HK-2 (cell line): ENCODE data around the gene LONP1.

ENCODE experiments used
- DNase-seq: peaks from one replicate; pipeline ENCODE4 v3.0.0-alpha.2; 2018; ENCODE audit not compliant: unreplicated experiment

The LONP1 gene

DNA sequence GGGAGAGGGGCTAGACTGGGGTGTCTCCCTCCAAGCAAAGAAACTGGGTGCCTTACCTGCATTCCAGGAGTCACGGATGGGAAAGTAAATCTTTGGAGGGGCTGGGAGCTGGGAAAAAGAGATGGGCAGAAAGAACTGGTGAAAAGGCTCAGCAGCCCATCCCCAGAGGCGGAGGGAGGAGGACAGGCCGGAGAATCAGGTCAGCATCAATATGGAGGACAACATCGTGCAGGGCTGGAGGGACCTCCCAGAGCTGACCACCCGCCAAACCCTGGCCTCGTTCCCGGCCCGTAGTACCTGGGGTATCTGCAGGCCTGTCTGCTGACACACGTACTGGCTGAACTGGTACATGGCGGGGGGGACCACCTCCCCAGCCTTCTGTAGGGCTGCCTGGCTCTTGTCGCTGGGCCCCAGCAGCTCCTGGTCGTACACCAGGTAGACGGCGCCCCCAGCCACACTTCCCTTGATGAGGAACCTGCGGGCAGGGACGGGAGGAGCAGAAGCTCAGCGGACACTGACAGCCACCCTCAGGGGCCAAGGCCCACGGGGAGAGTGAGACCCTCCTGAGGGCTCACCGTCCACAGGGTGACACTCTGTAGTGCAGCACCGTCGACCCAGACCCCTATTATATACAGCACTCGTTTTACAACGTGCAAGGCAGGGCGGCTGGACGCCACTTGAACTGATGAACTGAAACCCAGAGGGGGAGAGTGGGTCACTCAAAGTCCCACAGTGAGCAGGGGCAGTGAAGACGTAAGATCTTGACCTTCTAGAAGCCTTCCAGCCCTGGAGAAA is 40.5 kb downstream of the LONP1 start:
- no peak for DNase-seq

DNA sequence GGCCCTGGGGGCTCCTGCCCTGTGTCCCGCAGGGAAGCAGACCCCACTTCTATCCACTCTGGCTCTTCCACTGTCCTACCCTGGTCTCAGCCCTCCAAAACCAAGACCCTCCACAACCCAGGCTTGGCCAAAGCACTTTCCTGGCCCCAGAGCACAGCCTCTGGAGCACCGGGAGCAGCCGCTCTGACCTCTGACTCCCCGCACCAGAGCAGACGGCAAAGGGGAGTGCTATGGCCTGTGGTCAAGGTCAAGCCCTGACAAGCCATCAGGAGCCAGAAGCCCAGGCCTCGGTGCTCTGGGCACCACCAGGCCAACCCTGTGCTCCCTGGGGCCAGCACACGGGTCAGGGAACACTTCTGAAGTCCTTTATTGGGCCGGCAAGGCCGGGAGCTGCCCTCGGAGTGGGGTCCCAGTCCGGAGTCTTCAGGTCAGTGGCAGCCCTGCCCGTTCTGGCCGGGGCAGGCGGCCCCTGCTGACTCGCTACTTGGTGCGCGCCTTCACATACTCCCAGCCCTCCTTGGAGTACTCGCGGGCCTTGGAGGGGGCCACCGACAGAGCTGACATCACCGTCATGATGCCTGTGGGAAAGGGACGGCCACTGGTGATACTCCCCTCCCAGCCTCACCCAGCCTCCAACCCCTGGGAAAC is 41.8 kb downstream of the LONP1 start:
- no peak for DNase-seq

DNA sequence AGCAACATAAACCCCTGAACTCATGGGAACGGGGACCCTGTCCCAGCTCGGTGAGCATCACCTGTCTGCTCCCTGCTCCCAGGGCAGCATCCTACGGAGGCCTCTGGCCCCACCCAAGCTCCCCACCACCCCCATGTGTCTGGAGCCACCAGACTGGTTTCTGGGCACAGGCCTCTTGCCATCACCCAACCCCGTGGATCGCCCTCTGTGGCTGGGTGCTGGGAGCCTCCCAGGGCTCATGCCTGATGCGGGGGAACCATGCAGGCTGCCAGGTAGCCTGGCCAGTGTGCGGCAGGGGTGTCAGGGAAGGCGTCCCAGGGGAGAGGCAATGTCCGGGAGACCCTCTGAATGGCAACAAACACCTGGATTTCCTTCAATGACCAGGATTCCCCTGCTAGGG is 42.4 kb downstream of the LONP1 start:
- DNase-seq = no peak

DNA sequence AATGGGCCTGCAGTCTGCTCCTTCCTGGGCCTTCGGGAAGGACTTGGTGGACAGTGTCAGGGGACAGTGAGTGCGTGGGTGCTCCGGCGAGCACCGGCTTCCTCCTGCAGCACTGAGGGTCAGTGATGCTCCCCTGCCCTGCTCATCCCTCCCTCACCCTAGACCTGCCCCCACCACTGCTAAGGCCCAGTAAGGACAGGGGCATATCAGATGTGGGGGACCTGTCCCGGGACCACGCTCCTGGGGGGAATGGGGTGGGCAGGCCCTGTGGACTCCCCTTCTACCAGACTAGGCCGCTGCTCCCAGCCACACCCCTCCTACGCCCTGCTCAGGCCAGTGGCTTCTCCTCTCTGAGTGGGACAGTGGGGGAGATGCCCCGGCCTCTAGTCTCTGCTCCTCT is 42.8 kb downstream of the LONP1 start:
- no peak for DNase-seq

DNA sequence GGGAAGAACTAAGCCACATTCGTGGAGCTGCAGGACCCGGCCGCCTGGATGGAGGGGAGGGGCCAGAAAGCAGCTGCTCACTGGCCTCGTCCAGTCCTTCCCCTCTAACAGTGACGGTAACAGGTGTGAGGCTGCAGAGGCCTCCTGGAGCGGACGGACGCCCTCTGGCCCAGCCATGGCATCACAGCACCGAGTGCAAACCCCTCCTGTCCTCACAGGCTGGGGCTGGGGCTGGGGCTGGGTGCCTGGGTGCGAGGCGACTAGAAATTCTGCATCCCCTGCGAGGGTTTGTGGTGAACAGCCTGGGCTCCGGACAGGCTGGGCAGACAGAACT is 43.2 kb downstream of the LONP1 start:
- no peak for DNase-seq

DNA sequence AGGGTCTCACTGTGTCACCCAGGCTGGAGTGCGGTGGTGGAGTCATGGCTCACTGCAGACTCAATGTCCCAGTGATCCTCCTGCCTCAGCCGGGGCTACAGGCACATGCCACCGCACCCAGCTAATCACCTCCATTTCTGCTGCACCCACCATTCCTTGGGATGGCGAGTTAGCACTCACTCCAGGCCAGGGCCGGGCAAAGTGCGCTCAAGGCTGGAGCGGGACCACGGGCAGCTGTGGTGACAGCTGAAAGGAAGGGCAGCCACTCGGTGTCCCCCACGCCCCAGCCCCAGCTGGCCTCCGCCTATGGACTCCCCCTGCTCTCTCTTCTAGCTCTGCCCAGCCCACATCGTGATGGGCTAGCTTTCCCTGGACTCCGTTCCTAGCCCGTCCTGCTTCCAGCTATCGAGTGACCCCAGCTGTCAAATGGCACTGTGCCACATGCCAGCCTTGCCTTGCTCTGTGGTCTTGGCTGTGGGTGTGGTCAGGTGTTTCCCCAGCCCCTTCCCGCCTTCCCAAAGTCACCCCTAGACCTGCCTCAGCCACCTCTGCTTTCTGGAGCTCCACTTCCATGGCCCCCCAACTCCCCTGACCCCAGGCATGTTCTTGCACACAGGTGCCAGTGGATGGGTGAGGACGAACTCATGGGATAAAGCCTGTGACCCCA is 43.7 kb downstream of the LONP1 start:
- no peak for DNase-seq

DNA sequence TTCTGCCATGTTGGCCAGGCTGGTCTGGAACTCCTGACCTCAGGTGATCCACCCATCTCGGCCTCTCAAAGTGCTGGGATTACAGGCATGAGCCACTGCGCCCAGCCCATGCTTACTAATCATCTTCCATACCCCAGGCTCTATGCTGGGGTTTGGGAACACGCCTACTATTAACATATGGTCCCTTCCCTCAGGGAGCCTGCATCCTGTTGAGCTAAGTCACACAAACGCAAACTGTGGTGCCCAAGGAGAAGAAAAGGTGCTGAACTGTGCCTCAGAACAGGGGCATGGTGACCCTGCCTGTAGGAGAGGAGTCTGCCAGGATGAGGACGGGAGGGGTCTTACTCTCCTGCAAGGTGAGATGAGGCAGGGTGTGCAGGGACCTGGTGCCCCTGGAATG is 45.2 kb downstream of the LONP1 start:
- DNase-seq = no peak

DNA sequence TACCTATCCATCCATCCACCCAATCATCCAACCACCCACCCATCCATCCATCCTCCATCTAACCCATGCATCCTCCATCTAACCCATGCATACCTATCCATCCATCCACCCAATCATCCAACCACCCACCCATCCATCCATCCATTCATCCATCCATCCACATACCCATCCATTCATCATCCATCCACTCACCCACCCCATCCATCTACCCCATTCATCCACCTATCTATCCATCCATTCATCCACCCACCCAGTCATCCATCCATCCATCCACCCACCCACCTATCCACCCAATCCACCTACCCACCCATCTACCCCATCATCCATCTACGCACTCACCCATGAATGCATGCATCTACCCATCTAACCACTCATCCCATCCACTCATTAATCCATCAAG is 46.2 kb downstream of the LONP1 start:
- no peak for DNase-seq

DNA sequence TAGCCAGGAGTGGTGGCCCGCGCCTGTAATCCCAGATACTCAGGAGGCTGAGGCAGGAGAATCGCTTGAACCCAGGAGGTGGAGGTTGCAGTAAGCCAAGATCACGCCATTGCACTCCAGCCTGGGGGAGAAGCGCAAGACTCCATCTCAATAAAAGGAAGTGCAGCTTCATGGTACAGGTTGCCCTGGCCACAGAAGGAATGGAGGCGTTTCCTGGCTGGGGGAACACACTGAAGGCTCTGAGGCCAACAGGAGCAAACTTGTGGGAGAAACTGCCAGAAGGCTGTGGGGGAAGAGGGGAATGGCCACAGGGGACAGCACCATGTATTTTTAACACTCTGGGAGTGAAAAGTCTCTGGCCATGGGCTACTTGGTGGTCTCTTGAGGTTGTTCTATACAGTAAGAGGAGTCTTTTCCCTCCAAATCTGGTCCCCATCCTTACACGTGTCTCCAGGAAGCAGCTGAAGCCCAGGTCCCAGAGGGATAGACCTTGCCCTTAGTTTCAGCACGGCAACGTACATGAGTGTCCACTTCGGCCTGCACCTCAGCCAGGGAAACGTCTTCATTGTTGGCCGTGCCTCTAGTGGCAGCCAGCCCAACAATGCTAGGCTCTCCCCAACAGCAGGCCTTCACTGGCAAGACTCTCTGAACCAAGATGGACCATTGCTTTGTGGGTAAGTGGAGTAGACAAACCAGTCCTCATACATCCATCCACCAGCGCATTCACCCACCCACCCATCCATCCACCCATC is 47.1 kb downstream of the LONP1 start:
- no peak for DNase-seq

DNA sequence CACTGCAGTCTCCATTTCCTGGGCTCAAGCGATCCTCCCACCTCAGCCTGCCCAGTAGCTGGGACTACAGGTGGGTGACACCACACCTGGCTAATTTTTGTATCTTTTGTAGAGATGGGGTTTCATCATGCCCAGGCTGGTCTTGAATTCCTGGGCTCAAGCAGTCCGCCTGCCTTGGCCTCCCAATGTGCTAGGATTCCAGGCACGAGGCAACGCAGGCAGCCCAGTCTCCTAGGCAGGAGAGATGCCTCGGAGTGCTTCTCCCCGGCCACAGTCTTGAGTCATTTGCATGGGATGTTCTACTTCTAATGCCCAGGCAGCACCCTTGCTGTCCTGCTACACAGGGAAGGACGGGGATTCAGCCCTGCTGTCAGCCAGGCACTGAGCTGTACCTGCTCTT is 48.3 kb downstream of the LONP1 start:
- DNase-seq = no peak

DNA sequence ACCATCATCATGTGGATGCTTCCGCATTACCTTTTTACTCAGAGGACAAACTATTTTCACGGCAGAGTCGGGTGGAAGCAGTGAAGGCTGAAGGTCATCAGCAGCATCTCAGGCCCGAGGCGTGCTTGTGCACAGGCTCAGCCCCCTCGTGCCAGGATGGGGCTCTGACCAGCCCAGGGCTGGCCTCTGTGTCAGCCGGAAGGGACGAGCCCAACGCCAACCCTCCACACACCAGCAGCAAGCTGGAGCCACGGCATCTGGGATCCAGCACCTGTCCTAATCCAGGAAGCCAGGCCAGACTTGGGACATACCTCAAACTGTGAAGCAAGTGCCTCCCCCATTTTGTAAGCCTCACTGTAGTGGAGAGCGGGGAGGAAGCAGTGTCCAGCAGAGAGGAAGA is 50.7 kb downstream of the LONP1 start:
- no peak for DNase-seq

DNA sequence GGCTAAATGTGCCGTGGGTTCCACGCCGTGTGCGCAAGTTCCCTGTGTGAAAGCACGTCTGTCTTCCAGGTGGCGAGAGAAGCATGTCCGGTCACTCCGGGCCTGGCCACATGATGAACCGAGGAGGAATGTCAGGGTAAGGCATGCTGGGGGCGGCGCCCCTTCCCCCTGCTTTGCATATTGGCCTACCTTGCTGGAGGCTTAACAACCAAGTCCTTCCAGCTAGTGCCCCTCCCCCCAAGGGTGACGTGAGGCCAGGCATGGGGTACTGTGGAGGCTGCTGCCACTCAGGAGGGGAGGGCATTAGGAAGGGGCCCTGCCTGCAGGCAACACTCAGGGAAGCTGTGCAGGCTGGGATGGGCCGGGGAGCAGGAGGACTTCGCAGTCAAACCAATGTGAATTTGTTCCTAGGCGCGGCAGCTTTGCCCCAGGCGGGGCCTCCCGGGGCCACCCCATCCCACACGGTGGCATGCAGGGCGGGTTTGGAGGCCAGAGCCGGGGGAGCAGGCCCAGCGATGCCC is 52.1 kb downstream of the LONP1 start:
- no peak for DNase-seq

DNA sequence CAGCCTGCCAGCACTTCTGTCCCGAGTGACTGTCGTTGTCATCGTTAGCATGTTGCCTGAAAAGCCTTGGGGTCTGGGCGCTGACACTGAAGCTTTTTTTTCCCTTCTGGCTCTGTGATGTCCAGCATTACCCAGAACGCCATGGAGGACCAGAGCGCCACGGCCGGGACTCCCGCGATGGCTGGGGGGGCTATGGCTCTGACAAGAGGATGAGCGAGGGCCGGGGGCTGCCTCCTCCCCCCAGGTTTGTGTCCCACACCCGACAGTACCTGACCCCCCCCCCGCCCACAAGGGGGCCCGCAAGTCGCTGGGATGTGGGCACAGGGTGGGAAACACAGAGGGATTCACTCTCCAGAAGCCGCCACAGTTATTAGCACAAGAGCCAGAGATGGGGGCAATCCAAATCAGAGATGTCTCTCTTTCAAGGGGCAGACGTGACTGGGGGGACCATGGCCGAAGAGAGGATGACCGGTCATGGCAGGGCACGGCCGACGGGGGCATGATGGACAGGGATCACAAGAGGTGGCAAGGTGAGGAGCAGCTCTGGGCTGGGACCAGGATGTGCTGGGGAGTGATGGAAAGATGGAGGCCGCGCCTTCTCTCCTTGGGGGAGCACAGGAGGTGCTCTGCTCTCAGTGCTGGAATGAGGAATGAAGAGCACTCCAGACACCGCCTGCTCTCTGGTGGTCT is 52.9 kb downstream of the LONP1 start:
- DNase-seq = no peak

DNA sequence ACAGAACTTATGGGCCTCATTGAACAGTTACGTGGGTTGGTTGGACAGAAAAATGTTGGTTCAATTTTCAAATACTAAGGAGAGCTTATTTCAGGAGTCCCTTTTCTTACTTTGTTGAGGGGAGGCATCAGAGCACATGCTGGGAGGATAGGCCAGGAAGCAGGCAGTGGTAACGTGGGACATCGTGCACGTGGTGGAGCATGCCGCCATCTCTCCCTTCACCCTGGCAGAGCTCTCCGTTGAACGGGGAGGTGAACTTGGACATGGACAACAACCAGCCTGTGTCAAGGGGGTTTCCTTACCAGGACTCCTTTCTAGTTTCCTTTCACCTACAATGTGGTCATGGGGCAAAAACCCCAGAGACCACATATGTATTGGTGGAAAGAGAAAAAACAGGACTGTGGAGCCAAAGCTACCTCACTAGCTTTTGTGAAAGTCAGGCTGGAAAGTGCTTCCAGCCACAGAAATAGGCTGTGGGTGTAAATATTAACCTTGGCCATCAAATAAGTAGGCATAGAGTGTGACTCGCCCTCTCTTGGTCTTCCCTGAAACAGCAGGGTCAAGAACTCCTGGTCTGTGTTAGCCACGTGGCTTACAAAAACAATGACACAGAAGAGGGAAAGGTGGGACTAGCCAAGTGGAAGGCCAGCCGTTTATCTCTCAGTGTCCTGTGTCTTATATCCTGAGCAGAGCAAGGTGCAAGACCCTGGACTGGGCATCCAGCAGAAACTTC is 54.0 kb downstream of the LONP1 start:
- DNase-seq = peak; percentile 58

DNA sequence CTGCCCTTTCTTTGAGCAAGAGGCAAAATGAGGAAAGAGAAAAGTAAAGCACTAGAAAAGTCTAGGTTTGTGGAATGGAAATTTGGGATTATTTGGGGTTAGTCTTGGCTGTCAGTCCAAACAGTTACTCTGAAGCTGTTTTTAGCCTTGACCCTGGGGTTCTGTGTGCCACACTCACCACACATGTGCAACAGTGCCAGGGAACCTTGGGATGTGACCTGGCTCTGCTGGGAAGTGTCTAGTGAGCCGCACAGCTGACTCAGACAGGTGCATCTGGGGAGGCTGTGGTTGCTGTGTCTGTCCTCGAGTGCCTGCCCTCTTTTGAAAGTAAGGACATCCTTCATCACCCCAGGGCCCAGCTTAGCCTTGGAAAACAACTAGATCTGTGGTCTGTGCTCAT is 55.4 kb downstream of the LONP1 start:
- no peak for DNase-seq

DNA sequence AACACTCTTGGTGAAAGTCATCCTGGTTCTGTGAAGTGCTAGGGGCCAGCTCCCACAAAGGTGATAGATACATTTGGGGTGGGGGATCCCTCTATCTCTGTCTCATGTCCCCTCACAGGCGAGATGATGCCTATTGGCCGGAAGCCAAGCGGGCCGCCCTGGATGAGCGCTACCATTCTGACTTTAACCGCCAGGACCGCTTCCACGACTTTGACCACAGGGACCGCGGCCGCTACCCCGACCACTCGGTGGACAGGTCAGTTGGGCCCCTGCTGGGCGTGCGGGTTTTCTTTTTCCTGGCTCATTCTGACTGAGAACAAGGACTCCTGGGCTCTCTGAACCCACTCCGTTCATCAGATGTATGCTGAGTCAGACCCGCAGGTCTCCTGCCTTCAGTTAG is 56.0 kb downstream of the LONP1 start:
- DNase-seq = no peak

DNA sequence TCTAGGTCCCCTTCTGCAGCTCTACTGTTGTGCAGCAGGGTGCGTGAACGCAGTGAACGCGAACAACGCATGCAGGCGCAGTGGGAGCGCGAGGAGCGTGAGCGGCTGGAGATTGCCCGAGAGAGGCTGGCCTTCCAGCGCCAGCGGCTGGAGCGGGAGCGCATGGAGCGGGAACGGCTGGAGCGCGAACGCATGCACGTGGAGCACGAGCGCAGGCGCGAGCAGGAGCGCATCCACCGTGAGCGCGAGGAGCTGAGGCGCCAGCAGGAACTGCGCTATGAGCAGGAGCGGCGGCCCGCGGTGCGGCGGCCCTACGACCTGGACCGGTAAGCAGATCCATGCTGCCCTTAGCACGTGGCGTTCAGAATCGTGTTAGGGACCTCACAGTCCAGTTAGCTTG is 58.5 kb downstream of the LONP1 start:
- no peak for DNase-seq

DNA sequence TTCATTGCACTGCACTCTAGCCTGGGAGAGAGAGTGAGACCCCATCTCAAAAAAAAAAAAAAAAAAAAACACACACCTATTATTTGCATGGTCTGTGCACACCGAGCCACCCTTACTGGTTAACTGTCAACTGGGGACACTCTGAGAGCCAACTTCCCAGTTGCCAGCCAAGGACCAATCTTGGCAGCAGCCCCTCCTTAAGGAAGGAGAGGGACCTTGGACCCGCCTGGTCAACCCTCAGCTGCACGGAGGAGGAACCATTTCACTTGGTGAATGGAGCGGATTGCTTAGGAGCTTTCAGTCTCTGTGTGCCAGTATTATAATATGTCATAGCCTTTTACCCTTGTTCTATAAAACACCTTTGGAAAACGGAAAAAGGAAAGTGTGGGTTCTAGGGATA is 64.5 kb downstream of the LONP1 start:
- DNase-seq = no peak

DNA sequence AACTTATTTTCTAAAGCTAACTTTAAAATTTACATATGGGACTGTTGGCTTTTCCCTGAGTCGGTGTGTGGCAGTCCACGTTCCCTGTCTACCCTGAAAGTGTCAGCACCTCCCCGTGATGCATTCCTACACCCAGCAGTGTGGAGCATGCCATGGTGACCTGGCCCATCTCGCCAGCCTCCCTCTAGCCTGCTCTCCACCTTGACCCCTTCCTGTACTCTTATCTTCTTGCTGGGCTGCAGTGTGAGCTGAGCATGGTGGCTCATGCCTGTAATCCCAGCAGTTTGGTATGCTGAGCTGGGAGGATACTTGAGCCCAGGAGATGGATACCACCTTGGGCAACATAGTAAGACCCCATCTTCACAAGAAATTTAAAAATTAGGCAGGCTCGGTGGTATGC is 65.0 kb downstream of the LONP1 start:
- no peak for DNase-seq

DNA sequence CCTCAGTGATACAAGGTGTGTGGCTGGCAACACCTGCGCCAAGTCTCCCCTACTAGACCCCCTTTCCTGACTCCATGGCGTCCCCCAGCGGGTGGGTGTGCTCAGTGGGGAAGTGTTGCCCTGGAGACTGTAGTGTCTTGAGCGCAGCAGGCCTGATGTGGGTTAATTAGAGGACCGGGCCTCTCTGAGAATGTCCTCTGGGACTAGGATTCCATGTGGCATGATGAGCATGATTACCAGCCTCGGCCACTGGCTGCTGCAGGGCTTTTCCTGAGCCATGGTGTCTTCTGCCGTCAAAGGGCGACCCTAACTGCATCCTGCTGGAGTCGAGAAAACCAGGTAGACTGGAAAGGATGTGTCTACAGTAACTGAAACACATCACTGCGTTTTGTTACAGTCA is 67.7 kb downstream of the LONP1 start:
- no peak for DNase-seq

DNA sequence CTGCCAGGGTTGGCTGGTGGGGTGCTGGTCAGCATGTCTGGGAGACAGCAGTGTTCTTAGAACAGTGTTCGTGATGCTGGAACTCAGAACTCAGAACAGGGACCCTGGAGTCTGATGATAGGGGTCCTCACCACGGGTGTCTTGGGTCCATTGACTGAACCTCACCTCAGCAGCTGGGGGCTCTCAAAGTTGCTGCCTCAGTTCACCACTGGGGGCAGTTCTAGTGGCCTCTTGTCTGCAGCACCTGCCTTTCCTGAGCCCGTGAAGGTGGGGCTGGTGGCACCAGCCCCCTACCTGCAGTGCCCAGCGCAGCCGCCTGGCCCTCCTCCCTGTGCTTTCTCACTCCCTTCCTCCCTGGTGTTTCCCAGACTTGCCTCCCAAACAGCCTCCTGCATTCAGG is 68.6 kb downstream of the LONP1 start:
- no peak for DNase-seq
